GM15510 (cell line): ENCODE data around the gene PNPLA7.

ENCODE experiments used
- POLR2A ChIP-seq: IDR thresholded peaks from 3 replicates; pipeline ENCODE4 v1.6.1; 2011; ENCODE audit warnings: borderline replicate concordance; ENCODE audit not compliant: insufficient read length; ENCODE audit errors: extremely low read depth

PNPLA7 gene

GRCh38 chr9:137433916-137434431, 116.2 kb downstream of the PNPLA7 start:
- no peak for TF ChIP-seq POLR2A

- no peak for TF ChIP-seq POLR2A
Observed at GRCh38 chr9:137433349-137433915, 116.8 kb downstream of the PNPLA7 start.

- TF ChIP-seq POLR2A = no peak
Observed at GRCh38 chr9:137432687-137433348, 117.4 kb downstream of the PNPLA7 start.

- no peak for TF ChIP-seq POLR2A
Observed at GRCh38 chr9:137431416-137431931, 118.7 kb downstream of the PNPLA7 start.

- no peak for TF ChIP-seq POLR2A
Observed at GRCh38 chr9:137430723-137431415, 119.3 kb downstream of the PNPLA7 start.

GRCh38 chr9:137429974-137430722, 120.1 kb downstream of the PNPLA7 start:
- no peak for TF ChIP-seq POLR2A

GRCh38 chr9:137429546-137429890, 120.7 kb downstream of the PNPLA7 start:
- TF ChIP-seq POLR2A = no peak

GRCh38 chr9:137428841-137429545, 121.2 kb downstream of the PNPLA7 start:
- no peak for TF ChIP-seq POLR2A

- TF ChIP-seq POLR2A = no peak
Observed at GRCh38 chr9:137428311-137428630, 121.9 kb downstream of the PNPLA7 start.

- no peak for TF ChIP-seq POLR2A
Observed at GRCh38 chr9:137427454-137428310, 122.5 kb downstream of the PNPLA7 start.

GRCh38 chr9:137426018-137426681, 124.1 kb downstream of the PNPLA7 start:
- TF ChIP-seq POLR2A = no peak

GRCh38 chr9:137423514-137424291, 126.5 kb downstream of the PNPLA7 start:
- TF ChIP-seq POLR2A = no peak

GRCh38 chr9:137422604-137423513, 127.3 kb downstream of the PNPLA7 start, which contains the start of the genes EXD3 and NOXA1:
Gene EXD3 (minus strand): TSS chr9:137423162. CDS start chr9:137395357, 27,805 bp downstream.
Gene NOXA1 (plus strand): TSS chr9:137423393. CDS start chr9:137423530, 137 bp downstream.
- peak; percentile 73 for TF ChIP-seq POLR2A
